Measurements from ENCODE around the gene LDLRAP1.
"Not testable (repeated sequence)": the region's sequence is repeated elsewhere in the genome, so short reads cannot be mapped to it uniquely, and the experiment has no call there.

LDLRAP1 gene

GRCh38 chr1:25543425-25544242 is at the start of gene LDLRAP1:
Gene LDLRAP1, plus strand, starts transcription at chr1:25543606. Its CDS starts 93 bp downstream, at chr1:25543699.
- no peak for FAIRE-seq

GRCh38 chr1:25494952-25495351 is 48.5 kb upstream of the LDLRAP1 start:
- DNase-seq (ENCODE audit: insufficient read length, low spot score) = no peak
- FAIRE-seq = no peak

More at GRCh38 chr1:25543425-25544242, at the start of gene LDLRAP1:
- peak; percentile 71 for DNase-seq (ENCODE audit: insufficient read length, low spot score)

GRCh38 chr1:25500694-25501093 is 42.7 kb upstream of the LDLRAP1 start:
- DNase-seq (ENCODE audit: insufficient read length, low spot score) (no peak), FAIRE-seq (no peak)

GRCh38 chr1:25501235-25502058 is 42.0 kb upstream of the LDLRAP1 start:
- peak; percentile 23 for DNase-seq (ENCODE audit: insufficient read length, low spot score)
- no peak for FAIRE-seq

GRCh38 chr1:25502957-25503356 is 40.4 kb upstream of the LDLRAP1 start:
- no peak for FAIRE-seq
- peak; percentile 33 for DNase-seq (ENCODE audit: insufficient read length, low spot score)

- FAIRE-seq = no peak
Observed at GRCh38 chr1:25503551-25504426, 39.6 kb upstream of the LDLRAP1 start.

GRCh38 chr1:25504706-25505595 is 38.5 kb upstream of the LDLRAP1 start:
- DNase-seq (ENCODE audit: insufficient read length, low spot score) (no peak), FAIRE-seq (no peak)

More at GRCh38 chr1:25503551-25504426, 39.6 kb upstream of the LDLRAP1 start:
- DNase-seq (ENCODE audit: insufficient read length, low spot score) = peak; percentile 47

- FAIRE-seq (no peak), DNase-seq (ENCODE audit: insufficient read length, low spot score) (no peak)
Observed at GRCh38 chr1:25505656-25506385, 37.6 kb upstream of the LDLRAP1 start.

GRCh38 chr1:25506566-25507463 is 36.6 kb upstream of the LDLRAP1 start:
- FAIRE-seq; DNase-seq (ENCODE audit: insufficient read length, low spot score): not testable (repeated sequence)

GRCh38 chr1:25513666-25514065 is 29.7 kb upstream of the LDLRAP1 start:
- DNase-seq (ENCODE audit: insufficient read length, low spot score) = no peak
- FAIRE-seq = no peak

- FAIRE-seq = no peak
- no peak for DNase-seq (ENCODE audit: insufficient read length, low spot score)
Observed at GRCh38 chr1:25515033-25515432, 28.4 kb upstream of the LDLRAP1 start.

- no peak for FAIRE-seq
- DNase-seq (ENCODE audit: insufficient read length, low spot score) = no peak
Observed at GRCh38 chr1:25516686-25517085, 26.7 kb upstream of the LDLRAP1 start.

- FAIRE-seq = no peak
- DNase-seq (ENCODE audit: insufficient read length, low spot score) = no peak
Observed at GRCh38 chr1:25517476-25518394, 25.7 kb upstream of the LDLRAP1 start.

- FAIRE-seq = no peak
- DNase-seq (ENCODE audit: insufficient read length, low spot score) = no peak
Observed at GRCh38 chr1:25519624-25520023, 23.8 kb upstream of the LDLRAP1 start.

GRCh38 chr1:25520446-25521061 is 22.9 kb upstream of the LDLRAP1 start:
- DNase-seq (ENCODE audit: insufficient read length, low spot score) = peak; percentile 57
- no peak for FAIRE-seq

GRCh38 chr1:25522031-25522655 is 21.3 kb upstream of the LDLRAP1 start:
- no peak for FAIRE-seq
- DNase-seq (ENCODE audit: insufficient read length, low spot score) = no peak
